Memory B cell (primary cell): Measurements from ENCODE around the gene FIGLA.
"Not testable (repeated sequence)": the region's sequence is repeated elsewhere in the genome, so short reads cannot be mapped to it uniquely, and the experiment has no call there.

Source experiments
- ATAC-seq: fragments of 150-1000 bp; cut with Tn5 transposase; 2 replicates; pipeline ENCODE4 v1.10.0; 2021; ENCODE audit warnings: low read depth, mild to moderate bottlenecking, moderate library complexity
- DNase-seq, 2 donors: peaks; one replicate each; pipeline ENCODE4 v3.0.0; 2022; ENCODE audit warnings: low spot score in 2 of 2
- H3K27ac Mint-ChIP-seq: one replicate; pipeline ENCODE4 v1.8.0; 2022; ENCODE audit warnings: mild to moderate bottlenecking, moderate library complexity, mixed read lengths
- H3K27me3 Mint-ChIP-seq: one replicate; pipeline ENCODE4 v1.8.0; 2022; ENCODE audit warnings: mixed read lengths
- H3K36me3 Mint-ChIP-seq: one replicate; pipeline ENCODE4 v1.8.0; 2022; ENCODE audit warnings: mild to moderate bottlenecking, mixed read lengths
- H3K4me1 Mint-ChIP-seq: one replicate; pipeline ENCODE4 v1.8.0; 2022; ENCODE audit warnings: mixed read lengths
- H3K4me3 Mint-ChIP-seq: one replicate; pipeline ENCODE4 v1.8.0; 2022; ENCODE audit warnings: mild to moderate bottlenecking, moderate library complexity, mixed read lengths
- H3K9me3 Mint-ChIP-seq: one replicate; pipeline ENCODE4 v1.8.0; 2022; ENCODE audit warnings: mixed read lengths

Gene FIGLA

GRCh38 chr2:70753902-70754301 is 36.5 kb downstream of the FIGLA start:
- H3K27me3 Mint-ChIP-seq, result no peaks in the 10 kb centered on the region
- H3K4me3 Mint-ChIP-seq, result no peak overlapping the region
- ATAC-seq (no peak), DNase-seq (no peak)
- no peak overlapping the region for H3K27ac Mint-ChIP-seq
- peaks cover 11% of the 10 kb centered on the region for H3K36me3 Mint-ChIP-seq
- H3K4me1 Mint-ChIP-seq, result peaks cover 7% of the 10 kb centered on the region
- no peaks in the 10 kb centered on the region for H3K9me3 Mint-ChIP-seq

GRCh38 chr2:70753031-70753430 is 37.4 kb downstream of the FIGLA start:
- Mint-ChIP-seq H3K4me1 (peaks cover 8% of the 10 kb centered on the region), H3K27ac (no peak overlapping the region), H3K36me3 (peaks cover 8% of the 10 kb centered on the region), H3K9me3 (no peaks in the 10 kb centered on the region), H3K4me3 (no peak overlapping the region), H3K27me3 (no peaks in the 10 kb centered on the region)
- no peak for DNase-seq
- ATAC-seq, result no peak

DNA sequence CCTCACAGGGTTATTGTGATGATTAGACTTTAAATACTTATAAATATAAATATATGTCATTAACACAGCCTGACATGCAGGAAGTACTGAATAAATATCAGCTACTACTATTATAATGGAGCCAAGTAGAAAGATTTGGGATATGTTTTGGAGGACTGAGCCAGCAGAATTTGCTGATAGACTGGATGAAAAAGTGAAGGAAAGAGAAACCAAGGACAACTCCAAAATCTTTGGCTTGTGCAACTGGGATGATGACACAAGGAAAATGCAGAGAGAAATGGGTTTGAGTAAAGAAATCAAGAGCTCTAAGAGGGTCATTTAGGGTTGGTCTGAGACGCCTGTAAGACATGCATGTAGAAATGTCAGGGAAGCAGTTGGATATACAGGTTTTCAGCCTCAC is 38.0 kb downstream of the FIGLA start:
- DNase-seq, result no peak
- no peak overlapping the region for H3K4me3 Mint-ChIP-seq

DNA sequence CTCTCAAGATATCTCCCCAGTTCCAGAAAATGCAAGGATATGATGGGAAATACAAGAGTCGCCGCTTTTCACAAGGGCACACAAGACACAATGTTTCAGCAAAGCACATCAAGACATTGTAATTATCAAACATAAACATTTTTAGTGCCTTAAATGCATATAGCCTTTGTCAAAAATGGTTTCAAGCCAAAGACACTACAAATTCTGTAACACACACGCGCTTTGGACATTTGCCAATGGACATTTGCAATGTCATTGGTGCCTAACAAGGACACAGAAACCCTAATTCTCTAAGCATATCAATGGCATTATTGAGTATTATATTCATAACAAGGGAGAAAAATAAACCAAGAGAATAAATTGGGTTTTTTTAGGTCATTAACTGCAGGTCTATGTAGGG is 38.6 kb downstream of the FIGLA start:
- Mint-ChIP-seq H3K4me1 (peaks cover 12% of the 10 kb centered on the region), H3K27me3 (peaks cover 3% of the 10 kb centered on the region), H3K4me3 (no peak overlapping the region), H3K27ac (no peak overlapping the region), H3K36me3 (peaks cover 11% of the 10 kb centered on the region), H3K9me3 (peaks cover 4% of the 10 kb centered on the region)
- ATAC-seq (no peak), DNase-seq (no peak)

More for the DNA sequence above, 38.0 kb downstream of the FIGLA start:
- H3K27ac Mint-ChIP-seq, result no peak overlapping the region
- peaks cover 1% of the 10 kb centered on the region for H3K27me3 Mint-ChIP-seq
- H3K36me3 Mint-ChIP-seq, result peaks cover 10% of the 10 kb centered on the region
- H3K9me3 Mint-ChIP-seq, result peaks cover 2% of the 10 kb centered on the region
- peaks cover 10% of the 10 kb centered on the region for H3K4me1 Mint-ChIP-seq
- no peak for ATAC-seq

- H3K27ac Mint-ChIP-seq, result no peak overlapping the region
Measured at GRCh38 chr2:70750320-70750719, 40.1 kb downstream of the FIGLA start.

GRCh38 chr2:70748002-70748784 is 42.2 kb downstream of the FIGLA start:
- Mint-ChIP-seq H3K9me3 (peaks cover 5% of the 10 kb centered on the region), H3K27ac (no peak overlapping the region), H3K27me3 (peaks cover 3% of the 10 kb centered on the region), H3K4me3 (no peak overlapping the region), H3K4me1 (peaks cover 19% of the 10 kb centered on the region), H3K36me3 (peaks cover 15% of the 10 kb centered on the region)
- DNase-seq (no peak), ATAC-seq (no peak)

More at GRCh38 chr2:70750320-70750719, 40.1 kb downstream of the FIGLA start:
- DNase-seq (no peak), ATAC-seq (no peak)
- H3K36me3 Mint-ChIP-seq, result peaks cover 8% of the 10 kb centered on the region
- peaks cover 4% of the 10 kb centered on the region for H3K9me3 Mint-ChIP-seq
- peaks cover 14% of the 10 kb centered on the region for H3K4me1 Mint-ChIP-seq
- no peak overlapping the region for H3K4me3 Mint-ChIP-seq
- H3K27me3 Mint-ChIP-seq, result peaks cover 3% of the 10 kb centered on the region

DNA sequence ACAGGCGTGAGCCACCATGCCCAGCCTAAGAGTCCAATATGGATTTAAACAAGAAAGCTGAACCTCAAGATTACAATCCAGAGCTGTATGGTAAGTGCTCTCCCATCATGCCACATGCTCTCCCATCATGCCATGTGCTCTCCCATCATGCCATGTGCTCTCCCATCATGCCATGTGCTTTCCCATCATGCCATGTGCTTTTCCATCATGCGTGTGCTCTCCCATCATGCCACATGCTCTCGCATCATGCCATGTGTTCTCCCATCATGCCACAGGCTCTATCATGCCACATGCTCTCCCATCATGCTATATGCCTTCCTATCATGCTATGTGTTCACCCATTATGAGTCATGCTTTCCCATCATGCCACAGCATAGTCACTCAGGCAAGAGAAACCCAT is 43.2 kb downstream of the FIGLA start:
- DNase-seq (no peak), ATAC-seq (no peak)
- Mint-ChIP-seq H3K4me1 (peaks cover 19% of the 10 kb centered on the region), H3K27me3 (peaks cover 3% of the 10 kb centered on the region), H3K27ac (peak overlapping the region; percentile 7), H3K4me3 (no peak overlapping the region), H3K9me3 (peaks cover 5% of the 10 kb centered on the region), H3K36me3 (peaks cover 15% of the 10 kb centered on the region)

DNA sequence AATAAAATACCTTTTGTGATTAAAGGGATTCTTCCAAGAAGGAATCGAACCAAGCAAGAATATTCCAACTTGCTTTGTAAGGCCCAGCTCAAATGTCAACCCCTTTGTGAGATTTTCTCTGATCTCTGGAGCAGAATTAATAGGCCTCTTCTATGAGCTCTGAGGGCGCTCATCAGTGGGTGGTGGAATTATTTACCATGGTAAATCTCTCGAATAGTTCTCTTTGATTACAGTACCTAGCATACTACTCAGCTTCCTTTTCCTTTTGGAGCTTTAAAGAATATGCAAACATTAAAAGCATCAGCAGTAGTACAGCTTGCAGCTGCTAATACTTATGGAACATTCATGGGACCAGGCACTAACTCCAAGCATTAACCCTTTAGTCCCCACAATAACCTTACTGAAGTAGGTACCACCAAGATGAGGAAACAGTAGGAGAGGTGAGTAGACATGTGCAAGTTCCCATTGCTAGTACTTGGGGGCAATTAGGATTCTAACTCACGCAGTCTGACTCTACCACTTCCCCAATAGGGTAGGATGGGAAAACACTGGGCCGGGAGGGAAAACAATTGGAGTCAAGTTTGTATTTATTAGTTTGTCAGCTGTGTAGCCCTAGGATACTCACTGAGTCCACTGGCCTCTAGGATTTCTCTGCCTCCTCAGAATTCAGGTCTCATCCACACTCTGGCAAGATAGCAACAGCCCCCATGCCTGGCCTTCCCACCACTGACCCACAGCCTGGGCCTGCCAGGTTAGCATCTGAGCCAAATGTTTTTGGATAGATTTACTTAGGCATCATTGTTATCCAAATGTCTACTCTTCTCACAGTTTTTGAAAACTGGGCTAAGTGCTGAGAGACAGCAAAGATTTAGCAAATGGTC is 44.1 kb downstream of the FIGLA start:
- H3K36me3 Mint-ChIP-seq, result peaks cover 17% of the 10 kb centered on the region
- peaks cover 5% of the 10 kb centered on the region for H3K9me3 Mint-ChIP-seq
- no peak for DNase-seq
- no peak overlapping the region for H3K27ac Mint-ChIP-seq
- peaks cover 20% of the 10 kb centered on the region for H3K4me1 Mint-ChIP-seq
- peaks cover 3% of the 10 kb centered on the region for H3K27me3 Mint-ChIP-seq
- H3K4me3 Mint-ChIP-seq, result no peak overlapping the region
- no peak for ATAC-seq

- peaks cover 24% of the 10 kb centered on the region for H3K4me1 Mint-ChIP-seq
- H3K27ac Mint-ChIP-seq, result no peak overlapping the region
Measured at GRCh38 chr2:70745276-70745825, 45.1 kb downstream of the FIGLA start.

DNA sequence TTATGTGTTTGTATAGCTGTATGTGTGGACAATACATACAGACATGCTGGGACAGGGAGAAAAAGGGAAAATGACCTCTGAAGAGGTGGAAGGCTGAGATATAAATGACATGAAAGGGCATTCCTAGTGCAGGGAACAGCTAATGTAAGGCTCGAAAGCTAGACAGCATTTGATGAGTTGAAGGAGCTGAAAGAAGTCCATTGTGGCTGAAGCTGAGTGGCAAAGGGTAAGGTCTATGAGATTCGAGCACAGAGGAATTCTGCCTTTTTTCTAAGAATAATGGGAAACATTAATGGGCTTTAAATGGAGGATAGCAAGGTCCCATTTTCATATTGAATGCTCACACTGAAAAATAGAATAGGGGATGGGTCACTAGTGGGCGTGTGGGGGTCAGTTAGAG is 46.0 kb downstream of the FIGLA start:
- H3K27me3 Mint-ChIP-seq, result peaks cover 3% of the 10 kb centered on the region
- H3K9me3 Mint-ChIP-seq, result peaks cover 7% of the 10 kb centered on the region
- H3K36me3 Mint-ChIP-seq, result peaks cover 22% of the 10 kb centered on the region
- H3K4me1 Mint-ChIP-seq, result peaks cover 21% of the 10 kb centered on the region
- no peak overlapping the region for H3K4me3 Mint-ChIP-seq
- no peak for ATAC-seq
- H3K27ac Mint-ChIP-seq, result peak overlapping the region; percentile 1
- DNase-seq, result no peak

More at GRCh38 chr2:70745276-70745825, 45.1 kb downstream of the FIGLA start:
- Mint-ChIP-seq H3K27me3 (peaks cover 3% of the 10 kb centered on the region), H3K4me3 (no peak overlapping the region), H3K36me3 (peaks cover 23% of the 10 kb centered on the region), H3K9me3 (peaks cover 5% of the 10 kb centered on the region)
- ATAC-seq, result no peak
- DNase-seq, result no peak

GRCh38 chr2:70743677-70744076 is 46.8 kb downstream of the FIGLA start:
- H3K27ac Mint-ChIP-seq, result no peak overlapping the region
- H3K27me3 Mint-ChIP-seq, result peaks cover 3% of the 10 kb centered on the region
- H3K9me3 Mint-ChIP-seq, result peaks cover 7% of the 10 kb centered on the region
- peaks cover 19% of the 10 kb centered on the region for H3K4me1 Mint-ChIP-seq
- no peak for ATAC-seq
- H3K4me3 Mint-ChIP-seq, result no peak overlapping the region
- no peak for DNase-seq
- H3K36me3 Mint-ChIP-seq, result peaks cover 22% of the 10 kb centered on the region

DNA sequence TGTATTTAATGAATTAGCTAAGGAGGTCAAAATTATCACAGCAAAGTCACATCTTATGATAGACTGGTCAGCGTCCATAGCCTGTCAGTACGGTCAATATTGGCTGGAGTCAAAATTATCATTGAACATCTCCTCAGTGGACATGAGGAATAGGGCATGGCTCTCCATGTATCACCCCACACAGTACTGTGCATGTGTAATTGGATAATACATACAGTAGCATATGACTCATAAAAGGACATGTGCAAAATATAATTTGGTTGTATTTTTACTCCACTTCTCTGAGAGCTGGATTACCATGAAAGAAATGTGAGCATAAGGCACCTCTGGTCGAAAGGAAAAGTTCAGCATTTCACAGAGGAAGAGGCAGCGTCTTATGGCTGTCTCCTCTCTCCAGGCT is 47.4 kb downstream of the FIGLA start:
- Mint-ChIP-seq H3K27ac (no peak overlapping the region), H3K4me1 (peaks cover 21% of the 10 kb centered on the region), H3K27me3 (peaks cover 3% of the 10 kb centered on the region), H3K36me3 (peaks cover 24% of the 10 kb centered on the region), H3K9me3 (peaks cover 7% of the 10 kb centered on the region), H3K4me3 (no peak overlapping the region)
- DNase-seq (no peak), ATAC-seq (no peak)

GRCh38 chr2:70739492-70739891 is 51.0 kb downstream of the FIGLA start:
- not testable (repeated sequence) for H3K9me3 Mint-ChIP-seq, H3K27ac Mint-ChIP-seq, ATAC-seq, H3K27me3 Mint-ChIP-seq, H3K4me3 Mint-ChIP-seq, DNase-seq
- H3K36me3 Mint-ChIP-seq, result peaks cover 20% of the 10 kb centered on the region
- H3K4me1 Mint-ChIP-seq, result peaks cover 27% of the 10 kb centered on the region

DNA sequence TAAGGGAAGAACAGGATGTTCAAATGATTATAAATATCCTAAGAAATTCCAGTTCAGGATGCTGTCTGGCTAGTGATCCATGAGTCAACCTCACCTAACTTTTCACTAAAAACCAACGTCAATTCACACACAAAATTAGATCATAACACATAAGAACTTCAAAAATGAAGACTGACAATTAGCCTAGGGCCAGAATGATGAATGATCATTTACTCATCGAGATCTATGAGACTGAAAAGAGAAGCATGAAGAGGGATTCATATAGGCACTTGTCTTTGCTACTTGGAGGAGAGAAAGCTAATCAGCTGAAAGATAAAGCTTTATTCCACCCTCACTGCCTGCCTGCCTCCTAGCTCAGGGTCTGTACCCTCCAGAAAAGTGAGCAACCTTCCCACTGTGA is 52.3 kb downstream of the FIGLA start:
- H3K4me1 Mint-ChIP-seq, result peaks cover 29% of the 10 kb centered on the region
- H3K4me3 Mint-ChIP-seq, result no peak overlapping the region
- no peaks in the 10 kb centered on the region for H3K27me3 Mint-ChIP-seq
- peaks cover 2% of the 10 kb centered on the region for H3K9me3 Mint-ChIP-seq
- peaks cover 14% of the 10 kb centered on the region for H3K36me3 Mint-ChIP-seq
- DNase-seq (no peak), ATAC-seq (no peak)
- no peak overlapping the region for H3K27ac Mint-ChIP-seq
